T-cell (primary cell): ENCODE measurements around the gene TBC1D24. TPM values are rescaled to one million over a fixed set of nuclear protein-coding genes. Genes with fewer than 3 reads are reported as not detected.
"Not testable (repeated sequence)": the region's sequence is repeated elsewhere in the genome, so short reads cannot be mapped to it uniquely, and the experiment has no call there.

ENCODE experiments used
- ATAC-seq, 4 experiments: fragments of 200-7000 bp in 3 of 4; fragments of 150-1000 bp in 1 of 4; cut with Tn5 transposase; replicated peaks in 1 of 4; 1 replicate in 3 of 4; 2 replicates in 1 of 4; pipeline ENCODE4 v1.10.0; 2021; ENCODE audit warnings: moderate library complexity in 3 of 4, mild to moderate bottlenecking in 2 of 4, moderate number of reproducible peaks in 1 of 4
- CTCF ChIA-PET, 2 donors: fragments of 300-600 bp; sonication (Branson Sonifier 250); formaldehyde crosslinking; loops; one replicate each; lab custom pipeline; 2022; ENCODE audit warnings: antibody characterized with exemption in 2 of 2; lab: Charles Lee
- POLR2A ChIA-PET, 2 donors: fragments of 300-600 bp; sonication (Branson Sonifier 250); formaldehyde crosslinking; loops; one replicate each; lab custom pipeline; 2022; ENCODE audit warnings: antibody characterized with exemption in 2 of 2; lab: Charles Lee
- DNase-seq, 35 experiments: peaks; one replicate each; pipeline versions ENCODE4 v3.0.0 to v3.0.0-alpha.2; 2013 to 2023
- H3K27ac ChIP-seq: one replicate; pipeline ENCODE4 v1.5.1; 2013; ENCODE audit warnings: low read length
- H3K27me3 ChIP-seq, 2 experiments: replicated peaks in 1 of 2; 1 replicate in 1 of 2; 2 replicates in 1 of 2; pipeline versions ENCODE4 v1.6.1 to v1.7.0; 2013; ENCODE audit warnings: low read length in 1 of 2, mixed read lengths in 1 of 2; ENCODE audit not compliant: control insufficient read depth in 2 of 2, insufficient read depth in 2 of 2; ENCODE audit errors: extremely low read depth in 1 of 2
- H3K36me3 ChIP-seq, 2 donors: 1 replicate in 1 of 2; 2 replicates in 1 of 2; pipeline versions ENCODE4 v1.6.1 to v1.7.0; 2013; ENCODE audit warnings: low read length in 1 of 2; ENCODE audit not compliant: control insufficient read depth in 2 of 2, insufficient read depth in 1 of 2; ENCODE audit errors: extremely low read depth in 1 of 2
- H3K4me1 ChIP-seq, 2 experiments: 1 replicate in 1 of 2; 2 replicates in 1 of 2; pipeline versions ENCODE4 v1.6.1 to v1.7.0; 2013; ENCODE audit warnings: low read length in 2 of 2, mixed read lengths in 1 of 2; ENCODE audit not compliant: insufficient read depth in 2 of 2, control insufficient read depth in 1 of 2; ENCODE audit errors: extremely low read depth in 1 of 2
- H3K4me3 ChIP-seq, 2 donors: 1 replicate in 1 of 2; 2 replicates in 1 of 2; pipeline versions ENCODE4 v1.5.1 to v1.7.0; 2013; ENCODE audit warnings: mild to moderate bottlenecking in 2 of 2, low read length in 1 of 2, moderate library complexity in 1 of 2; ENCODE audit not compliant: control insufficient read depth in 1 of 2; ENCODE audit errors: extremely low read depth in 1 of 2
- H3K9me3 ChIP-seq: 2 replicates; pipeline ENCODE4 v1.7.0; 2013
- H3K27ac Mint-ChIP-seq, 2 donors: one replicate each; pipeline ENCODE4 v1.8.0; 2020 to 2021; ENCODE audit warnings: mild to moderate bottlenecking in 2 of 2, mixed read lengths in 2 of 2
- H3K27me3 Mint-ChIP-seq, 2 donors: one replicate each; pipeline ENCODE4 v1.8.0; 2021 to 2022; ENCODE audit warnings: mixed read lengths in 2 of 2
- H3K36me3 Mint-ChIP-seq: one replicate; pipeline ENCODE4 v1.8.0; 2021; ENCODE audit warnings: mixed read lengths
- H3K4me1 Mint-ChIP-seq, 3 donors: one replicate each; pipeline ENCODE4 v1.8.0; 2020 to 2022; ENCODE audit warnings: mixed read lengths in 3 of 3, mild to moderate bottlenecking in 1 of 3
- H3K4me3 Mint-ChIP-seq, 3 donors: one replicate each; pipeline ENCODE4 v1.8.0; 2020 to 2022; ENCODE audit warnings: mild to moderate bottlenecking in 3 of 3, mixed read lengths in 3 of 3, moderate library complexity in 3 of 3
- H3K9me3 Mint-ChIP-seq, 3 donors: one replicate each; pipeline ENCODE4 v1.8.0; 2020 to 2022; ENCODE audit warnings: mixed read lengths in 3 of 3
- WGBS: methylation state at CpG from one replicate; pipeline ENCODE4 v1.1.5; 2013; ENCODE audit warnings: missing lambda C conversion rate; ENCODE audit not compliant: insufficient coverage; 5-methylcytosine and 5-hydroxymethylcytosine counted together
- total RNA-seq, 35 experiments: library from RNA in 6 of 35; stranded (reverse) in 6 of 35; fragments of 120-200 nt in 1 of 35; gene quantifications; one replicate each; pipeline versions ENCODE4 v1.2.1 to v1.2.4 and lab custom pipeline; 2013 to 2026

TBC1D24 gene
- total RNA-seq, 5 donors from 2014 or later (not counting 1 experiment from before 2014, with no cell fraction given): 8.3 to 22.2 (median 10.7) TPM

DNA sequence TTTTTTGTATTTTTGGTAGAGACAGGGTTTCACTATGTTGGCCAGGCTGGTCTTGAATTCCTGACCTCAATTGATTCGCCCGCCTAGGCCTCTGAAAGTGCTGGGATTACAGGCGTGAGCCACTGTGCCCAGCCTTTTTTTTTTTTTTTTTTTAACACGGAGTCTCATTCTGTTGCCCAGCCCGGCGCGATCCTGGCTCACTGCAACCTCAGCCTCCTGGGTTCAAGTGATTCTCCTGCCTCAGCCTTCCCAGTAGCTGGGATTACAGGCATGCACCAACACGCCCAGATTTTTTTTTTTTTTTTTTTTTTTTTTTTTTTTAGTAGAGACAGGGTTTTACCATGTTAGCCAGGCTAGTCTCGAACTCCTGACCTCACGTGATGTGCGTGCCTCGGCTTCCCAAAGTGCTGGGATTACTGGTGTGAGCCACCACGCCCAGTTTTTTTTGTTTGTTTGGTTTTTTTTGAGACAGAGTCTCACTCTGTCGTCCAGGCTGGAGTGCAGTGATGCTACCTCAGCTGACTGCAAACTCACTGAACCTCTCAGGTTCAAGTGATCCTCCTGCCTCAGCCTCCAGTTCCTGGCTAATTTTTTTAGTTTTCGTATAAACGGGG is 58.3 kb downstream of the TBC1D24 start:
- not testable (repeated sequence) for H3K27me3 Mint-ChIP-seq, H3K36me3 Mint-ChIP-seq, ATAC-seq, H3K9me3 ChIP-seq, H3K9me3 Mint-ChIP-seq, H3K27me3 ChIP-seq
- POLR2A ChIA-PET: interaction anchor here in 1 of 2 donors (2.8 kb wide), 1 partner anchor 13 kb away, joined by 31 read pairs; the partner anchor contains the start of gene AMDHD2
- H3K36me3 ChIP-seq: peaks cover 3 to 18% of the 10 kb centered on the region in 2 donors
- WGBS: 79% methylated on average over 2 of the region's 16 CpGs
- DNase-seq: peak in 1 of 35 experiments; percentile 28
- peak overlapping the region; percentile 80 to 95 for H3K4me3 ChIP-seq
- CTCF ChIA-PET: interaction anchor here in 1 of 2 donors (0.6 kb wide), 1 partner anchor 17 kb away, joined by 4 read pairs; no protein-coding TSS in a partner anchor
- H3K27ac ChIP-seq: peak overlapping the region; percentile 99
- H3K4me1 Mint-ChIP-seq: peaks cover 23 to 27% (median 24%) of the 10 kb centered on the region in 3 donors
- H3K4me3 Mint-ChIP-seq: peak overlapping the region; percentile 93 to 97 (median 96)
- H3K27ac Mint-ChIP-seq: peak overlapping the region; percentile 98
- H3K4me1 ChIP-seq: peaks cover 2 to 40% of the 10 kb centered on the region in 2 experiments

DNA sequence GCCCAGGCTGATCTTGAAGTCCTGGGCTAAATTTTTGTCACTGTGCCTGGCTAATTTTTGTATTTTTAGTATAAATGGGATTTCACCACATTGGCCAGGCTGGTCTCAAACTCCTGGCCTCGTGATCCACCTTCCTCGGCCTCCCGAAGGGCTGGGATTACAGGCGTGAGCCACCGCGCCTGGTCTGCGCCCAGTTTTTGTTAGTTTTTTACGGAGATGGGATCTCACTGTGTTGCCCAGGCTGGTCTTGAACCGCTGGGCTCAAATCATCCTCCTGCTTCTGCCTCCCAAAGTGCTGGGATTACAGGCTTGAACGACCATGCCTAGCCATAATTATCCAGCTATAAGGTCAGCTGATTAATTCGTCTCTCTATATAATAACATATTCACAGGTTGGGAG is 59.0 kb downstream of the TBC1D24 start:
- Histone ChIP-seq H3K36me3 (peaks cover 0 to 12% of the 10 kb centered on the region in 2 donors), H3K27me3 (no peaks in the 10 kb centered on the region), H3K4me1 (peaks cover 5 to 45% of the 10 kb centered on the region in 2 experiments), H3K4me3 (no peak overlapping the region), H3K27ac (no peak overlapping the region), H3K9me3 (no peaks in the 10 kb centered on the region)
- no peak for DNase-seq
- Mint-ChIP-seq H3K27ac (peak overlapping the region; percentile 28 to 73), H3K4me3 (peak overlapping the region; percentile 57 to 96 (median 65)), H3K27me3 (no peaks in the 10 kb centered on the region), H3K4me1 (peaks cover 25 to 30% (median 30%) of the 10 kb centered on the region in 3 donors), H3K9me3 (no peaks in the 10 kb centered on the region), H3K36me3 (peaks cover 2% of the 10 kb centered on the region)
- ChIA-PET CTCF (no interaction called here), POLR2A (no interaction called here)
- WGBS: 95% methylated on average over 9 of the region's 11 CpGs
- no peak for ATAC-seq

DNA sequence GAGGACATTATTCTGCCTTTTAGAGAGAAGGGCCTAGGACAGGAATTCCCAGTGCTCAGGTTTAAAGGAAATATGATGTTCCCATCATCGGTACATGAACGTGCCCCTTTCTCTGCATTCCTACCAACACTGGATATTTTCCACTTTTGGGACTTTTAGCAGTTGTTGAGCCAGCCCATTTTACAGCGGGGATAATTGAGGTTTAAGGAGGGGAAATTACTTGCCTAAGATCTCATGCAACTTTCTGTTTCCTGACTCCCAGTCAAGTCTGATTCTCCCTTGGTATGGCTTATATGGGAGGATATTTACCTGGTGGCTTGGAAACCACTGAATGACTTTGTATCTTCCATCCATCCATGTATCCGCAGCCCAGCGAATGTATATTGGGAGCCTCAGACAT is 59.4 kb downstream of the TBC1D24 start:
- Mint-ChIP-seq H3K27ac (peak overlapping the region in 1 of 2 donors; percentile 73), H3K4me1 (peaks cover 29 to 35% (median 34%) of the 10 kb centered on the region in 3 donors), H3K4me3 (peak overlapping the region; percentile 57 to 96 (median 65))
- CTCF ChIA-PET, DNase-seq, H3K27me3 Mint-ChIP-seq, H3K36me3 Mint-ChIP-seq, H3K4me3 ChIP-seq, POLR2A ChIA-PET, H3K27me3 ChIP-seq, H3K9me3 ChIP-seq, H3K36me3 ChIP-seq, H3K9me3 Mint-ChIP-seq, H3K27ac ChIP-seq, ATAC-seq: not testable (repeated sequence)
- WGBS: 100% methylated on average over 2 of the region's 5 CpGs
- peaks cover 6 to 50% of the 10 kb centered on the region in 2 experiments for H3K4me1 ChIP-seq

DNA sequence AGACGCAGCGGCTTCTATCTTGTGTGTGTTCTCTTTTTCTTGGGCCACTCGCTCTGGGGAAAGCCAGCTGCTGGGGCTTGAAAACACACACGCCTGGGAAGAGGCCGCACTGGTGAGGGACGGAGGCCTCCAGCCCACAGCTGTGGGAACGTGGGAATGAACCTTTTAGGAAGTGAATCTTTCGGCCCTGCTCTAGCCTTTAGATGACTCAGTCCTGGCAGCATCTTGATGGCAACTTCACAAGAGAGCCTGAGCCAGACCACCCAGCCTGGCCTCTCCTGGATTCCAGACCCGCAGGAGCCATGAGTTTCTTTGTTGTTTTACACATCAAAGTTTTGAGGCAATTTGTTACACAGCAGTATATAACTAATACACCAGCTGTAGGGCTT is 60.7 kb downstream of the TBC1D24 start:
- ATAC-seq (no peak), DNase-seq (no peak)
- POLR2A ChIA-PET: no interaction called here
- Histone ChIP-seq H3K4me3 (no peak overlapping the region), H3K4me1 (peaks cover 9 to 63% of the 10 kb centered on the region in 2 experiments), H3K27ac (no peak overlapping the region), H3K27me3 (no peaks in the 10 kb centered on the region), H3K36me3 (peaks cover 0 to 3% of the 10 kb centered on the region in 2 donors), H3K9me3 (no peaks in the 10 kb centered on the region)
- Mint-ChIP-seq H3K4me1 (peaks cover 41 to 47% (median 46%) of the 10 kb centered on the region in 3 donors), H3K4me3 (peak overlapping the region in 2 of 3 donors; percentile 39 to 77), H3K27ac (no peak overlapping the region), H3K36me3 (no peaks in the 10 kb centered on the region), H3K27me3 (no peaks in the 10 kb centered on the region), H3K9me3 (no peaks in the 10 kb centered on the region)
- CTCF ChIA-PET: no interaction called here
- WGBS: 83% methylated on average over 8 of the region's 9 CpGs

DNA sequence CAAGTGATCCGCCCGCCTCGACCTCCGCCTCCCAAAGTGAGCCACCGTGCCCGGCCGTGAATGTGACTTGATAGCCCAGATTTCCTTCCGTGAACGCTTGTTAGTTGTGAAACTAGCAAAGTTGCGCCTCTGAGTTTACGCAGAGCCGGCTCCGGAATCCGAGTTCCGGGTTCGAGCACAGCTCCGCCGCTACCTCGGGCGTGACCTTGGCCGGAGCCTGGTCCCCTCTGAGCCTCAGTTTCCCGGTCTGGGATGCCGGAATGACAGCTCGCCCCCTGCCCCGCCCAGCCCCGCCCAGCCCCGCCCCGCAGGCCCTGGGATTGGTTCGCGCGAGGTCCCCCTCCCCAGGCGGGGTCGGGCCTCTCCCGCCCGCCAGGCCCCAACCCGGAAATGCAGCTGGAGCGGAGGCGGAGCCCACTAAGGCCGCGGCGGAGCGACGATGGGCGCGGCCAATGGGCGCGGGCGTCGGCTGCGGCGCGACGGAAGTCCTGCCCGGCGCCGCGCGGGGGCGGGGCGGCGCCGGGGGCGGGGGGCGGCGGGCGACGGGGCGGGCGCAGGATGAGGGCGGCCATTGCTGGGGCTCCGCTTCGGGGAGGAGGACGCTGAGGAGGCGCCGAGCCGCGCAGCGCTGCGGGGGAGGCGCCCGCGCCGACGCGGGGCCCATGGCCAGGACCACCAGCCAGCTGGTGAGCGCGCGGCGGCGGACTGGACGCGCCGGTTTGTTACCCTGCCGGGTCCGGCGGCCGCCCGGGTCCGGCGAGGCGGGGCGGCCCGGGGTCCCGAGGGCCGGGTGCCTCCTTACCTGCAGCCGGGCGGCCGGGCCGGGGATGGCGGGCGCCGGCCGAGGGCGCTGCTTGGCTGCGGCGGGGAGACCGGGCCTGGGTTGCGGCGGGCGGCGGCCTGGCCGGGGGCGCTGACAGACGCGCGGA is 62.8 kb downstream of the TBC1D24 start, which contains the start of gene PDPK1:
Gene PDPK1, plus strand, starts transcription at position 571 of the 929 bp plus-strand sequence. Its CDS starts 92 bp downstream, at position 663.
- Mint-ChIP-seq H3K36me3 (no peaks in the 10 kb centered on the region), H3K4me3 (peak within 1 kb of the TSS; percentile 83 to 86 (median 84)), H3K27me3 (no peaks in the 10 kb centered on the region), H3K27ac (peak within 1 kb of the TSS; percentile 89 to 90), H3K4me1 (peaks cover 48 to 51% (median 48%) of the 10 kb centered on the region in 3 donors), H3K9me3 (no peaks in the 10 kb centered on the region)
- POLR2A ChIA-PET: interaction anchor here in 1 of 2 donors (0.6 to 0.9 kb wide), 2 partner anchors 17 to 18 kb away, joined by 3 read pairs; no protein-coding TSS in a partner anchor
- peak; percentile 86 to 94 (median 93) for ATAC-seq
- WGBS: under 1% methylated on average over 90 of the region's 126 CpGs
- H3K4me3 ChIP-seq: peak within 1 kb of the TSS; percentile 54 to 75
- peaks cover 9 to 54% of the 10 kb centered on the region in 2 experiments for H3K4me1 ChIP-seq
- H3K27me3 ChIP-seq: no peaks in the 10 kb centered on the region
- DNase-seq: peak; percentile 85 to 97 (median 94)
- peaks cover 0 to 3% of the 10 kb centered on the region in 2 donors for H3K36me3 ChIP-seq
- H3K9me3 ChIP-seq: no peaks in the 10 kb centered on the region
- CTCF ChIA-PET: interaction anchor here in 1 of 2 donors (0.6 to 1.0 kb wide), 2 partner anchors 17 to 755 kb away, joined by 4 to 6 read pairs; partner anchors contain the start of genes AMDHD2 and NUBP2
- peak within 1 kb of the TSS; percentile 65 for H3K27ac ChIP-seq
